ENCODE results near the gene CAB39.

Gene CAB39

DNA sequence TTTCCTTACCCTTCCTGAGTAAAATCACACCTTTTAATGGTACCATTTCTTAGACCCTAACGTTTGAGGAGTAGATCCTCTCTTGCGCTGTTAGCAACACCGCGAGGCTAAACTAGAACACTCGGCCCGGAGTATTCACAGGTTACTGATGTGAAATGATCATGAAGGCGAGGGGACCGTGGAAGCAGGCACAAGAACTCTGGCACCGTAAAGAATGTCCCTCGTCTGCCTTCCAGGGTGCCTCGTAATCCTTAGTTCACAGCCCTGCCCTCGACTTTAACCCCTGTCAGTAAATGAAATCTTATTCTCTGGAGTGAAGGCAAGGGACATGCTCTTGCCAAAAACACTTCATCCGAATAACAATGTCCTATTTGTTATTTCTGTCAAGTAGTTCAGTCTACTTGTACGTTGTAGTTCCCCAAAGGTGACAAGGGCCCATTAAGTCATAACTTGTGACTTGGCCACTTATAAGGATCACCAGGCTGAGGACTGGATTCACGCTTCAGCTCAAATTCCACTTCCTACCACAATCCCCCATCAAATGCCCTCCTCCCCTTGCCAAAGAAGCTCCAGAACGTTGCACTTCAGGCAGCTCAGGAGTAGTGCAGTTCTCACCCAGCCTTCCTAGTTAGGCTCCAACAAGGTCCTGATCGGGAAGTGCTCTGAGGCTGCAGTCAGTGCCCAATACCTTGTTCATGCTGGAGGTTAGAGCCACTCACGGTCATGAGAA lies 108.8 kb downstream of the CAB39 start:
- DNase-seq (ENCODE audit: low read depth) = no peak

DNA sequence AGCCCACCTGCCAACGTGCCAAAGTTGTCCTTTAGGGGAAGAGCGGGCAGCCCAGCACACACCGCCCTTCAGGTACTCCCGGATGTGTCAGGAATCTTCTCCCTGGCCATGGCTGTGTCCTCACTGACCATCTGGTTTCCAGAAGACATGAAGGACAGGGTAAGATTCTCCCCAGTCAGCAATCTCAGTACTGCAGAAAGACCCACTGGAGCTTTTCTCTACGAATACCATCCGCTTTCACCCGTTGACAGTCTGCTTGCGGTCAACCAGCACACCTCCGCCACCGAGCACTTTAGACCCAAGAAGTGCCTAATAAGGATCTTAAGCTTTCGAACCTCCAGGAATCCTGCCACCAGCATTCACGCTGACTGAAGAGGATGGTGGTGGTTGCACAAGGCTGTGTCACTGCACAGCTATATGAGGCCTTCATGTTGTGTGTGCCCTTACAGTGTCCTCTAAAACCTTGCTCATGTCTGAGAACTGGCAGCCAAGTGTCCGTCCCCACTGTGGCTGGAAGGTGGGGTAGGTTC lies 109.4 kb downstream of the CAB39 start:
- DNase-seq (ENCODE audit: low read depth) = no peak

DNA sequence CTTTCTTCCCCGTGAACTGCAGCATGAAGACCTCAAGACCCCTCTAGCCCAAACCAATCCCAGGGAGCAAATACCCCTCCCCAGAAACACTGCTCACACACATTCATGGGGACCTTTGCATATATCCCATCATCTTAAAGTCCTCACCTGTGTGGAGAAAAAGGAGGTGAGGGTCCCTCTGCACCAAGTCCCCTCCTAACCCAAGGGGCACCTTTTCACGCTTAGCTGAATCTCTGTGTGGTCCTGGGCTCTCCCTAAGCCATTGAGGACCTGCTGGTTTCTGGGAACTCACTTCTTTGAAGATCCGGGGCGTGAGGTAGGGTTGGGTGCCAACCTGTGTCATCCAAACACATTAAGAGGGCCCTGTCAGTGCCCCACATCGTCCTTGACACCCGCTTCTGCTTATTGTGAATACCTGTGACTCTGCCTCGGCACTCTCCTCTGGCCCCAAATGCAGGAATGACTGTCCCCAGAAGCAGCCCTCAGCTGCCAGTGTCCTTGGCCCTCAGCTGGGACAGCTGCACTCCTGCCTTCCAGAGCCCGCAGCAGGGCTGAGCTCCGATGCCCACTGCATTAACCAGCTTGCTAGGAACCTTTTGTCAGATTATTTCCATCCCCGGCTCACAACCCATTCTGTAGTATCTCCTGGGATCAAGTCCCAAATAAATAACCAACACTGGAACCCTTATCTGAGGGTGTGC lies 110.8 kb downstream of the CAB39 start:
- DNase-seq (ENCODE audit: low read depth) = no peak

DNA sequence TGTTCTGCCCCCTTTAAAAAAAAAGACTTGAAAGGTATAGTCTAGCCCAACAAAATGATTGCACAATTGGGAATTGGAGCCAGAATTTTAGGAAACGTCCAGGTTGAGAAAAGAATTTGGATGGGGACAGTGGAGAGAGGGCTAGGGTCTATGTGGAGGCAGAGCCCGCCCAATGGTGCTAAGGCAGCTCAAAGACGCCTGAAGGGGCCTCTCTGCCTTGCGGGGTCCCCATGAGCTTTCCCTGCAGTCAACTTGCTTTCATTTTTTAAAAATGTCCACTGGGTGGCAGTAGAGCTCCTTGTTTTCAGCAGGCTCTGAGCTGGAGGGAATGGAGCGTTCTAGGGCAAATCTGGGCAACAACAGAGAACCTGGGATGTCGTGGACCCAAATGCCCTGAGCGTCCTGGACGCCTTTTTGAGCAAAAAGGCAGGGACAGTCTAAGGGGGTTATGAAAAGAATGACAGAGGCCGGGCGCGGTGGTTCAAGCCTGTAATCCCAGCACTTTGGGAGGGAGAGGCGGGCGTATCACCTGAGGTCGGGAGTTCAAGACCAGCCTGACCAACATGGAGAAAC lies 111.8 kb downstream of the CAB39 start:
- peak; percentile 22 for DNase-seq (ENCODE audit: low read depth)

DNA sequence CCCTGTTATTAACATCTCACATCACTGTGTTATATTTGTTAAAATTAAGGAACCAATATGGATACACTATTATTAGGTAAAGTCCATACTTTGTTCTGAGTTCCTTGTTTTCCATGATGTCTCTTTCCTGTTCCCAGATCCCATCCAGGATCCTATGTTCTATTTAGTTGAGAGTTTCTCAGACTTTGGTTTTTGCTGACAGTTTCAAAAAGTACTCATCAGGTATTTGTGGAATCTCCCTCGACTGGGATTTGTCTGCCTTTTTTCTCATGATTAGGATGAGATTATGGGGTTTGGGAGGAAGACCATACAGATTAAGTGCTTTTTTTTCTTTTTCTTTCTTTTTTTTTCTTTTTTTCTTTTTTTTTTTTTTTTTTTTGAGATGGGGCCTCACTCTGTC lies 112.7 kb downstream of the CAB39 start:
- DNase-seq (ENCODE audit: low read depth) = no peak

DNA sequence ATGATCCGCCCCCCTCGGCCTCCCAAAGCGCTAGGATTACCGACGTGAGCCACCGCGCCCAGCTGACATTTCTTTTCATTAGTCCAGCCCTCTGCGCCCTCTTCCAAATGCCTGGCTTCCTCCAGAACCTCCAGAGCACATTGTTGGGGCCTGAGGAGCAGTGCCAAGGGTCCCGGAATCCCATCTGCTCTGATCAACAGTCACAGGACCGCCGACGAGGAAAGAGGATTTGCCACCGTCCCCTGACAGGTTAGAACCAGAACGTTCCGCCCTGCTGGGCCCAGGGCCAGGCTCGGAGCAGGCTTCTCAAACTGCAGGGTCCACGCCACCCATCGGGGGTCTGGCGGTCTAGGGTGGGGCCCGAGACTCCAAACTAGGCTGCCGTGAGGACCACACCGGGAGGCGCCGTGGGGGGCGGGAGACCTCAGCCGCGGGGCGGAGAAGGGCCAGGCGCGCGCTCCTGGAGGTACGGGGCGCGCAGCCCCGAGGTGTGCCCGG lies 115.2 kb downstream of the CAB39 start:
- no peak for DNase-seq (ENCODE audit: low read depth)

DNA sequence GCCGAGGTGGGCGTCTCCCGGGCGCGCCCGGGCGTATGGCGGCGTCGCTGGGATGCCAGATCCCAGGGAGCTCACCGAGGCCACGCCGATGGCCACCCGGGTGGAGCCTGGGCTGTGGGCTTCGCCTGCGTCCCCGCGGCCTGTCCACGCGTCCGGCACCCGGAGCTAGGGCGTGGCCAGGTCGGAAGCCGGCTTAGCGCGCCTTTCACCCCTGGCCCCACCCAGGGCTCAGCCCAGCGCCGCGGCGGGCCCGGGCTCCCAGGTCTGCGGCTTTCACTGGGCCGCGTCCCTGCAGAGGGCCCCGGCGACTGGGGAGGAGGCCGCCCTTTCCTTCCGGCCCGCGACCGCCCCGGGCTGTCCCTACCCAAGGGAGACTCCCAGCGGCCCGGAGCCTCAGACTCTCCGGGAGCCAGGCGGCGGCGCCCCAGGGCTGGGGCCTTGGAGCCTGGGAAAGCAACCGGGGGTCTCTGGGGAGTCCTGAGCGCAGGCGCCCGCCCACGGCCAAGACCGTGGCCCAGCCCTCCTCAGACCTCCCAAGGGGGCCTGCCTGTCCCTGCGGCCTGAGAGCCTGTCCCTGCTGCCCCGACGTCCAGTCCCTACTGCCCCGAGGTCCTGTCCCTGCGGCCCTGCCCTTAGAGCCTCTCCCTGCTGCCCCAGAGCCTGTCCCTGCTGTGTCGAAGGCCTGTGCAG lies 115.8 kb downstream of the CAB39 start:
- no peak for DNase-seq (ENCODE audit: low read depth)

DNA sequence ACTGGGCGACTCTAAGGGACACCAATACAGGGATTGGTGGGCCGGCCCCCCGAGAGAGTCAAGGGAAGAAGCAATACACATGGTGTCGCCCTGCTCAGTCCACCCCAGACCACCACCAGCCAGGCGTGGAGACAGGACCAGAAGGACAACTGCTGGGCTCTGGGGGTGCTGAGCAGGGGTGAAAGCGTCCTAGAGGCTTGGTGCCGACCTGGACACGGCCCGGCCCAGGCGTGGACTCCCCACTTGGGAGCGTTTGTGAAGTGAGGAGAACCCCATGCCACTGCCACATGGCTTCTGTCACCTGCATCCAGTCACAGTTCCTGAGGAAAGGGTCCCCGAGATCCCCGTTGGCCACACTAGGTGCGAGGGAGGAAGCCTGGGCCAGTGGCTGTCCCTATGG lies 116.7 kb downstream of the CAB39 start:
- no peak for DNase-seq (ENCODE audit: low read depth)

DNA sequence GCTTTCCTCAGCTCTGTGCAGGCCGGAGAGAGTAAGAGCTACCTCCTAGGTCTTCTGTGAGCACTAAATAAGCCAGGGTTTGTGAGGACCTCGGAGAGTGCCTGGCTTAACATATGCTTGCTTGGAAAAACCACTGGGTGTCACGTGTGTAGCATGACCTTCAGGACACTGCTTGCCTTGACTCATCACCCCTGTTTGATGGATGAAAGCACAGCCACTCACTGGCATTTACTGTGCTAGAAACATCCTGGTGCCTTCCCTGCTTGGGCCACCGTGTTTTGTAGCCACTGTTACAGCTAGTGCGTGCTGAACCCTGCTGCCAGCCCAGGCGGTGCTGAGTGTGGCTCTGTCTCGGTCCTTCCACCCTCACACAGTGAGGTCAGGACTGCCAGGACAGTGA lies 117.3 kb downstream of the CAB39 start:
- DNase-seq (ENCODE audit: low read depth) = no peak

DNA sequence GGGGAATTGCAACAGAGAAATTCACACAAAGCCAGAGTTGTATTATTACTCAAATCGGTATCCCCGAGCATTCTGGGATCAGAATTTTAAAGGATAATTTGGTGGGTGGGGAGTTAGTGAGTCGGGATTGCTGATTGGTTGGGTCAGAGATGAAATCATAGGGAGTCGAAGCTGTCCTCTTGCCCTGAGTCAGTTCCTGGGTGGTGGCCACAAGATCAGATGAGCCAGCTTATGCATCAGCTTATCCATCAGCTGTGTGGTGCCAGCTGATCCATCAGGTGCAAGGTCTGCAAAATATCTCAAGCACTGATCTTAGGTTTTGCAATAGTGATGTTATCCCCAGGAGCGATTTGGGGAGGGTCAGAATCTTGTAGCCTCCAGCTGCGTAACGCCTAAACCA lies 117.8 kb downstream of the CAB39 start:
- no peak for DNase-seq (ENCODE audit: low read depth)

DNA sequence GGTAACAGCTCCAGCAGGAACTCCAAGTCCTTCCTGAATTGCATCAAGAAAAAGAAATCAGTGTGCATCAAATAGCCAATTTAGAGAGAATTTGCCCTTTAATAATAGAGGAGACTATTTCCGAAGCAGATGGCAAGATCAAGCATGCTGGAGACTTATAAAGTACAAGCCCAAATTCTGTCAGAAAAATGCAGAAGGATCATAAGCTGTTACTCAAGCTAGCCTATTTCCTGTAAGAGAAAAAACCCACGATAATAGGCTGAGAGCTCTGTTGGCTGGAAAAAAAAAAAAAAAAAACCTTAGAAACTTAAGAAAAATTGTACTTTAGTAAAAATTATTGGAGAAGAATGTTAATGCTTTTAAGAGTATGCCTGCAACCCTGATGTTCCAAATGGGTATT lies 127.7 kb downstream of the CAB39 start:
- DNase-seq (ENCODE audit: low read depth) = no peak

DNA sequence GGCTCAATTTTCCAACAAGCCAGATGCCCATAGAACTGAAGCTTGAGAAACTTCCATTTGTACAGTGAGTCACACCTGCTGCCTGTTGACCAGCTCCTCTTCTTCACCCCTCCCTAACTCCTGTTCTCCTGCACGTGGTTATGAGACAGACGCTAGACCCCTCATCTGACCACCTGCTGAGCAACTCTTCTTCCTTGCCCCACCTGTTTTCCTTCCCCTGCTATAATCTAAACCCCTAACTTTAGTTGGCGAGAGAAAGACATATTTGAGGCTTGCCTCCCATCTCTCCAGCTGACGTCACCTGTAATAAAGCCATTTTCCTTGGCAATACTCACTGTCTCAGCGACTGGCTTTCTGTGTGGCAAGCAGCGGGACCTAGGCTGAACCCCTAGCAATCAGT lies 129.8 kb downstream of the CAB39 start:
- no peak for DNase-seq (ENCODE audit: low read depth)

DNA sequence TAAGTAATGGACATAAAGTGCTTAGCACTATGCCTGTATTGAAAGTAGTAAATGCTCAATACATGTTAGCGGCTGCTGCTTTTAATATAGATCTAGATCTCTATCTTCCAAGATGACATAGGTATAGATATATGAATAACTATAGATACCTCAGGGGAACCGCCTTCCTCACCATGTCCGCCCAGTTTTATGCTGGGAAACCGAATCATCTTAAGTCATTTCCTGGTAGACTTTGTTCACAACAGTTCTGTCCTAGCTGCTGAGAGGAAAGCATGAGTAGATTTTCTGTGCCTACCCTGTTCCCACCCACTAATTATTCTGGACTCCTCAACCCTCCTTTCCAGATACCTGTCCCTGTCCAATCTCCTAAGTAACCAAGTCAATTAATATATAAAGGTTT lies 130.5 kb downstream of the CAB39 start:
- no peak for DNase-seq (ENCODE audit: low read depth)

DNA sequence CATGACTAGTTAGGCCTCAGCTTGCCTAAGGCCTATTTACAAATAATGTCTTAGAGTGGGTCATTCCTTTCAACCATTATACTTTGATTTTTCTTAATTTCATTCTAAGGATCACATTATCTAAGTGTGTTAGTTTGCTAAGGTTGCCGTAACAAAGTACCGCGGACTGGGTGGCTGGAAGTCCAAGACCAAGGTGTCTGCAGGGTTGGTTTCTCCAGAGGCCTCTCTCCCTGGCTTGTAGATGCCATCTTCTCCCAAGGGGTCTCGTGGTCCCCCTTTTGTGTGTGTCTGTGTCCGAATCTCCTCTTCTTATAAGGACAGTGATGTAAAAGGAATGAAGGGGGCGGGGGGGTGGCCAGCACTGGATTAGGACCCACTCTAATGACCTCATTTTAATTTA lies 133.7 kb downstream of the CAB39 start:
- no peak for DNase-seq (ENCODE audit: low read depth)

DNA sequence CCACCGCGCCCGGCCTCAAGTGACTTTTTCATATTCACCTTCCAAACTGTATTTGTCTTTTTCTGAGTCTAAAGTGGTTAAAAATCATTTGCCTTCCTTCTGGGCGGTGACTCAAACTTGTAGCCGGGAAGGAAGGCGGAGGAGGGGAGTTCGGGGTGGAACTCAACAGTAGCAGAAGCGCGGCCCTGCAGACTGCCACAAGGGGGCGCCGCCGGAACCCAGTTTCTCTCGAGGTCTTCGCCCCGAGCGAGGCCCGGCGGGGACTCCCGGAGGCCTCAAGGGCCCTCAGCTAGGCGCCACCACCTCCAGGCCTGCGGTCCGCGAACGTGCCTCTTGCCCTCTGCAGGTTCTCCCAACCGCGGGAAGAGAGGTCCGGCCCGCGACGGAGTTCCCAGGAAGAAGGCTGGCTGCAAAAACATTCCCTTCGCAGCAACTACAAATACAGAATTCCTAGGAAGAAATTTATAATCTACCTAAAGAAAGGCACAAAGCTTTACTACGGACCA lies 135.3 kb downstream of the CAB39 start:
- DNase-seq (ENCODE audit: low read depth) = peak; percentile 19

DNA sequence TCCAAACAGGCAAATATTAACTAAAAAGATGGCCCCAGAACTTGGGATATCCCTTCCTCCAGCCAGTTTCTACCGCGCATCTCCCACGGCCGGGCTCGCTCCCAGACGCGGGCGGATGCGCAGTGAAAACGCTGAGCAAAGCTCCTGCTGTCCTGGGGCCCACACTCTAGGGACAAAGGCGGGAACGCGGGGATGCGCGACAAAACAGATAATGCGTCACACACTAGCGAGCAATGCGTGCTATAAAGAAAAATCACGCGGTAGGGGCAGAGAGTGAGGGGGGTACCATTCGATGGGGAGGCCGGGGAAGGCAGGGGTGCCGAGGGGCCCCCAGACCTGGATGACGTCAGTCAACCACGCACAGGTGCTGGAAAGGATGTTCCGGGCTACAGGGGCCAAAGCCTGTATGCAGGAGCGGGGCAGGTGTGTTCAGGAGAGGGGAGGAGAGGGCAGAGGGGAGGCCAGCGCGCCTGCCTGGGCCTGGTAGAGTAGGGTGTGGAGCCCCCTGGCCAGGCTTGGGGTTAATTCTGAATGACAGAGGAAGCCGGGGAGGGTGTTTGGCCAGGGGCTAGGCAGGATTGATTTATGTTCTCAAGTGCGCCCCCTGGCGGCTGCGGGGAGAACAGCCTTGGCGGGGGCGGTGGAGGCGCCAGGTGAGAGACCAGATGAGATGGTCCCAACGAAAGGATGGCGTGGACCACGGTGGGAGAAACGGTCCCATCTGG lies 137.2 kb downstream of the CAB39 start:
- no peak for DNase-seq (ENCODE audit: low read depth)

DNA sequence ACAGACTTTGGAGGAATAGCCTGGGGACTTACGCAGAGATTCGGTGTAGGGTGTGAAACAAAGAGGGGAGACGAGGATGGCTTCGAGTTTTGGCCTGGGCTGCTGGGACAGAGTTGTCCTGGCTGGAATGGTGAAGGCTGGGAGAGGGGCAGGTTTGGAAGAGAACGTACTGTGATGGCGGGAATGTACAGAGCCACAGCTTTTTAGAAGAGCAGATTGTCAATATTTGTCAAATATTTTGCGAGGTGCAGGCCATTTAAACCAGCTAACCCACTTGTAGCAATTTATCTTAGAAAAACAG lies 137.7 kb downstream of the CAB39 start:
- no peak for DNase-seq (ENCODE audit: low read depth)

DNA sequence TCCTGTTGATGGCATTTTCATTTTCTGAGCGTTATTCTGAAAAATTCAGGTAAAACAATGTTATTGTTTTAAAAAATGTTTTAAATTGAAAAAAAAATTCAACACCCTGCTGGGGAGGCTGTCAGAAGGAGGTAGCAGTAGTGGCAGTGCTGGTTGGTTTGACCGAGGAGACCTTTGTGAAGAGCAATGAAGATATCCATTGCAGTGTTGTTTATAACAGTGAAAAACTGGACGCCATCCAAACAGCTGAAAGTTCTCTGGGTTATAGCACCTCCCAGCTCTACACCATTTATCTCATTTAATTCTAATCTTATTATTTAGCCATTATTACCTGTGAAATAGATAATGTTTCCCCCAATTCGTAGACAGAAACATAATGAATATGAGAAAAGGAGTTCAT lies 139.5 kb downstream of the CAB39 start:
- no peak for DNase-seq (ENCODE audit: low read depth)

DNA sequence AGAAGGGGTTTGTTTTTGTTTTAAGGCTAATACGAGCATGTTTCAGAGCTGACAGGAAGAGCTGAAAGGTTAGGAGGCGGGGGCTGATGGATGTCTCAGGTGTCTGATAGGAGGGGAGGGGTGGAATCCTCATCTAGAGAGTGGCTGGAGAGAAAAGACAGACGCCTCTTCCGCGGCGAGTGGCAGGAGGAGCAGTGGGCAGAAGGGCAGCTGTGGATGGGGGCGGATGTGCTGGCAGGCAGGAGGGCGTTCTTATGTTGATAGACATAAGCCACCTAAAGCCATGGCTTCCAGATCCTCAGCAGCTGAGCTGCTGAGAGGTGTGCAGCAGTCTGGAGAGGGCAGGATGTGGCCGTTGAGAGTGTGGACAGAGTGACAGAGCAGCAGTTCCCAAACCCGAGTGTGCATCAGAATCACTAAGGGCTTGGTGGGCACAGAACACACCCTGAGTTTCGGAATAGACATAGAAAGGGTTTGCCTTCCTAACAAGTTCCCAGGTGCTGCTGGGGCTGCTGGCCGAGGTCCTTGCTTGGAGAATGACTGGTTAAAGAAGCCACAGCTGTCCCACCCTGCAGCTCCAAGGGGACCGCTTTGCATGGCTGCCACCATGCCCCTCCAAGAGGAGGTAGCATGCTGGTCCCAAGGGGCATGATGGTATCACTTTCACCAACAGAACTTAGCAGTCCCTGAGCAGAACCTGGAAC lies 149.1 kb downstream of the CAB39 start:
- no peak for DNase-seq (ENCODE audit: low read depth)

DNA sequence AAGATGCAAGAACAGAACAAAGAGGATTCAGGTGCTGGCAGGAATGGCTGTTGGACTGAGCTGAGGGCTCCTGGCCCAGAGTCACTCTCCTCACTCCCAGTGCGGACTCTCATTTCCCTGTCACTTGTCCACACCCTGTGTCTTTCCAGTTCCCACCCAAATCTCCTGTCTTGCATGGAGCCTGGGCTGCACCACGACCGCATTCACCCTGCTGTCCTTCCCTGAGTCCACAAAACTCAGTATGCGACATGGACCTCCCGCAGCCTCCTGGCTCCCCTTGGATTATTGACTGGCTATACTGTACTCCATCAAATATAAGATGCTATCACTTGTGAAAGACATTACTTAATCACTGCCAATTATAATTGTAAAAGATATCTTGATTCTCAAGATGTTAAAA lies 149.7 kb downstream of the CAB39 start:
- DNase-seq (ENCODE audit: low read depth) = no peak

DNA sequence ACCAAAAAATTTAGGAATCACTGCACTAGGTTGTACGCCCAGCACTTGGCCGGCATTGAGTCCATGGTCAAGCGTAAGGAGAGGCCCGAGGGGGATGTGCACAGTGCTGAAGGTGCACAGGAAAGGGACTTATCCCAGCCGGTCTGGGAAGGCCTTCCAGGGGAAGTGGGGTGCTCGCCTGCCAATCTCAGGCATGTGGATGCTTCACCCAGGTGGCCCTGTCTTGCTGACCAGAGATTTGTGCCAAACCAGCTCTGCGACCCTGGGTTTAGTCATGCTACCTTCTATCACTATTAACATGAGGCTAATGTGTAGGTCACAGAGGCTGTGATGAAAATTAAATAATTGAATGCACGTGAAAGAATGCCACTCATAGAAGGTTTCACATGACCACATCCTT lies 150.4 kb downstream of the CAB39 start:
- DNase-seq (ENCODE audit: low read depth) = no peak

Measured in GM04503 (cell line).